Testis (tissue), 2 donors: ENCODE data around the gene SECISBP2L.
"Not testable (repeated sequence)": the region's sequence is repeated elsewhere in the genome, so short reads cannot be mapped to it uniquely, and the experiment has no call there.

Source experiments
- POLR2A ChIP-seq: fragments of 450-650 bp; IDR thresholded peaks from one replicate; pipeline ENCODE4 v1.6.1; 2017; ENCODE audit warnings: antibody characterized with exemption, mild to moderate bottlenecking, moderate library complexity
- TF ChIP-seq, protein P1 (sequence below), 3 experiments: fragments of 450-650 bp in 2 of 3; fragments of 200-600 bp in 1 of 3; sonication (generic) in 1 of 3; IDR thresholded peaks; one replicate each; pipeline ENCODE4 v1.5.1; 2016 to 2019; ENCODE audit warnings: antibody characterized with exemption in 3 of 3, mild to moderate bottlenecking in 2 of 3, moderate library complexity in 1 of 3

DNA sequence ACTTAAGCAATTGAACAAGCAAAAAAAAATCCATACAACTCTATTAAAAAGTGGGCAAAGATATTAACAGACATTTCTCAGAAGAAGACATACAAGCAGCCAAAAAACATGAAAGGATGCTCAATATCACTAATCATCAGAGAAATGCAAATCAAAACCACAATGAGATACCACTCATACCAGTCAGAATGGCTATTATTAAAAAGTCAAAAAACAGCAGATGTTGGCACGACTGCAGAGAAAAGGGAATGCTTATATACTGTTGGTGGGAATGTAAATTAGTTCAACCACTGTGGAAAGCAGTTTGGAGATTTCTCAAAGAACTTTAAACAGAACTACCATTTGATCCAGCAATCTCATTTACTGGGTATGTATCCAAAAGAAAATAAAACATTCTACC, 75.3 kb downstream of the SECISBP2L start:
- TF ChIP-seq, protein P1, sequence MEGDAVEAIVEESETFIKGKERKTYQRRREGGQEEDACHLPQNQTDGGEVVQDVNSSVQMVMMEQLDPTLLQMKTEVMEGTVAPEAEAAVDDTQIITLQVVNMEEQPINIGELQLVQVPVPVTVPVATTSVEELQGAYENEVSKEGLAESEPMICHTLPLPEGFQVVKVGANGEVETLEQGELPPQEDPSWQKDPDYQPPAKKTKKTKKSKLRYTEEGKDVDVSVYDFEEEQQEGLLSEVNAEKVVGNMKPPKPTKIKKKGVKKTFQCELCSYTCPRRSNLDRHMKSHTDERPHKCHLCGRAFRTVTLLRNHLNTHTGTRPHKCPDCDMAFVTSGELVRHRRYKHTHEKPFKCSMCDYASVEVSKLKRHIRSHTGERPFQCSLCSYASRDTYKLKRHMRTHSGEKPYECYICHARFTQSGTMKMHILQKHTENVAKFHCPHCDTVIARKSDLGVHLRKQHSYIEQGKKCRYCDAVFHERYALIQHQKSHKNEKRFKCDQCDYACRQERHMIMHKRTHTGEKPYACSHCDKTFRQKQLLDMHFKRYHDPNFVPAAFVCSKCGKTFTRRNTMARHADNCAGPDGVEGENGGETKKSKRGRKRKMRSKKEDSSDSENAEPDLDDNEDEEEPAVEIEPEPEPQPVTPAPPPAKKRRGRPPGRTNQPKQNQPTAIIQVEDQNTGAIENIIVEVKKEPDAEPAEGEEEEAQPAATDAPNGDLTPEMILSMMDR (IDR thresholded peaks at IDR 0.05), result not testable (repeated sequence)
- not testable (repeated sequence) for TF ChIP-seq POLR2A
